ENCODE results near the gene ZNF407. TPM values are rescaled to one million over a fixed set of nuclear protein-coding genes. Genes with fewer than 3 reads are reported as not detected.

Gene ZNF407
- total RNA-seq, 1 donor from 2014 or later: 18.3 TPM

DNA sequence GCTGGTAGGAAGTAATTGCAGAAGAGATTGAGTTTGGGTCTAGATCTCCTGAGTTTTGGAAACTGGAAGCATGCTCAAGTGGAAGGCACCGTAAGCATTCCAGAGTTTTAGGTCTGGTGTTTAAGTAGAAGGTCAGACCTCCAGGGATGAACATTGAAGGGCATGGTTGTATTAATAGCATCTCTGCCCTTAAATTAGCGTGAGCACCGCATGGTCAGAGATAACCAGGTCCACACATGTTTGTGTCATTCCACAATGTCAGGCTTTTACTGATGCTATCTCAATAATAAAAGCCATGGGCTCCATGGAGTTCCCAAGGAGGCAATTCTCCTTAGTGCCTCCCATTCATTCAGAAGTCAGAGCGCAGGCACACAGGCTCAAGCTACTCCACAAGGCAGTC is 28.3 kb upstream of the ZNF407 start:
- H3K27me3 Mint-ChIP-seq (ENCODE audit: low read depth): no peaks in the 10 kb centered on the region
- peaks cover 5% of the 10 kb centered on the region for H3K4me1 Mint-ChIP-seq (ENCODE audit: low read depth)
- intact Hi-C loops (cut with micrococcal nuclease): no loop called here

DNA sequence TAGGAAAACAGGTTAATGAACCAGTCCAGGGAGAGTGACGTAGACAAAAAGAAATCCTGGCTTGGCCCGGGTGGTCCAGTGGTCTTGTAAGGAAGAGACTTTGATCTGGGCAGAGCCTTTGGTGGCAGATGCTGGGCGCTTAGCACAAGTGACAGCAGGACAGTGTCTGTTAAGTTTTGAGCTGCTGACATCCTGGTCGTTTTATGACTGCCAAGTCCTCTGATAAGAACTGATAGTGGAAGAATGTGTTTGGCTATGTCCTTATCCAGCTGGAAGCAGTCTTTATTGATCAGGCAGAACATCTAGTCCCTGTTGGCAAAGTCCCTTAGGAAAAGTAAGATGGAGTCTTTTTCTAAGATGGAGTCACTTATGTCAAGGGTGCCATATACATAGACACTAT is 27.4 kb upstream of the ZNF407 start:
- Mint-ChIP-seq H3K4me3 (ENCODE audit: low read depth) (no peak overlapping the region), H3K27me3 (ENCODE audit: low read depth) (no peaks in the 10 kb centered on the region), H3K9me3 (peaks cover 14% of the 10 kb centered on the region), H3K4me1 (ENCODE audit: low read depth) (peaks cover 7% of the 10 kb centered on the region), H3K27ac (no peak overlapping the region), H3K36me3 (ENCODE audit: low read depth) (no peaks in the 10 kb centered on the region)
- intact Hi-C loops (cut with micrococcal nuclease): no loop called here
- DNase-seq (ENCODE audit: low spot score): no peak

More for the DNA sequence above, 28.3 kb upstream of the ZNF407 start:
- Mint-ChIP-seq H3K4me3 (ENCODE audit: low read depth) (no peak overlapping the region), H3K27ac (no peak overlapping the region), H3K36me3 (ENCODE audit: low read depth) (no peaks in the 10 kb centered on the region), H3K9me3 (peaks cover 14% of the 10 kb centered on the region)
- no peak for DNase-seq (ENCODE audit: low spot score)

DNA sequence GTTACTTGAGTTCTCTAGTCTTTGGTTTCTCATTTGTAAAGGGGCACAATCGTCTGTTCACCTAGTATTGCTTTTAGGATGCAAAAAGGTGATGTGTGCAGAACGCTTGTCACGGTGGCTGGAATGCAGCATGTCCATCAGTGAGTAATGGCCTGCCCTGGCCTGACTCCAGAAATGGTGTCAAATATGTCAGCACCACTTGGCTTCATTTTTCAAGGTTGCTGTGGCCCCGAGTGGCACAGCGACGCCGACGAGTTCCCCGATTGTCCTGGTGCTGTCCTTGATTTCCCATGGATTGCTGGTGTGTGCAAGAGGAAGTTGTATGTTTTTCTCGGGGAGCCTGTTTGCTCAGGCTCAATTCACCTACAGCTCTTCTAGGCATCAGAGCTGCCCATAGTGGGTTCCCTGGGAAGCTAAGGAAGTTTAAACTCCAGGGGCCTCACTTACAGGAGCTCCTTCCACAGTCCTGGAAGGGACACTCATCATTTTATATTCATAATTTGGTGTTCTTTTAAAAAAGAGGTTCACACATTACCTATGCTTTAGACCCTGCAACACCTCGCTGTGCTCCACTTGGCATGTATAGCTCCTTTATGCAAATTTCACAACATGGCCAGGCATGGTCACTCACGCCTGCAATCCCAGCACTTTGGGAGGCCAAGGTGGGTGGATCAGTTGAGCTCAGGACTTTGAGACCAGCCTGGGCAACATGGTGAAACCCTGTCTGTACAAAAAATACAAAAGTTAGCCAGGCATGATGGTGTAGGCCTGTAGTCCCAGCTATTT is 25.6 kb upstream of the ZNF407 start:
- no peak for DNase-seq (ENCODE audit: low spot score)
- no peaks in the 10 kb centered on the region for H3K36me3 Mint-ChIP-seq (ENCODE audit: low read depth)
- H3K4me3 Mint-ChIP-seq (ENCODE audit: low read depth): no peak overlapping the region
- peaks cover 6% of the 10 kb centered on the region for H3K9me3 Mint-ChIP-seq
- no peaks in the 10 kb centered on the region for H3K27me3 Mint-ChIP-seq (ENCODE audit: low read depth)
- intact Hi-C loops (cut with micrococcal nuclease): no loop called here
- H3K4me1 Mint-ChIP-seq (ENCODE audit: low read depth): peaks cover 7% of the 10 kb centered on the region
- H3K27ac Mint-ChIP-seq: no peak overlapping the region

DNA sequence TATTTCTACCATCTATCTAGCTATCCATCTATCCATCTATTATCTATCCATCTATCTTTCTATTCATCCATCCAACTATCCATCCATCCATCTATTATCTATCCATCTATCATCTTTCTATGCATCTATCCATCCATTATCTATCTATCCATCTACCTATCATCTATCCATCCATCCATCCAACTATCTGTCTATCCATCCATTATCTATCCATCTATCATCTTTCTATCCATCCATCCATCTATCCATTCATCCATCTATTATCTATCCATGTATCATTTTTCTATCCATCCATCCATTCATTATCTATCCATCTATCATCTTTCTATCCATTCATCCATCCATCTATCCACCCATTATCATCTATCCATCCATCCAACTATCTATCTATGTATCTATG is 24.6 kb upstream of the ZNF407 start:
- no peak overlapping the region for H3K27ac Mint-ChIP-seq
- H3K4me3 Mint-ChIP-seq (ENCODE audit: low read depth): no peak overlapping the region
- no peaks in the 10 kb centered on the region for H3K36me3 Mint-ChIP-seq (ENCODE audit: low read depth)
- no peaks in the 10 kb centered on the region for H3K9me3 Mint-ChIP-seq
- intact Hi-C loops (cut with micrococcal nuclease): no loop called here
- no peaks in the 10 kb centered on the region for H3K27me3 Mint-ChIP-seq (ENCODE audit: low read depth)
- H3K4me1 Mint-ChIP-seq (ENCODE audit: low read depth): peaks cover 7% of the 10 kb centered on the region
- DNase-seq (ENCODE audit: low spot score): no peak

DNA sequence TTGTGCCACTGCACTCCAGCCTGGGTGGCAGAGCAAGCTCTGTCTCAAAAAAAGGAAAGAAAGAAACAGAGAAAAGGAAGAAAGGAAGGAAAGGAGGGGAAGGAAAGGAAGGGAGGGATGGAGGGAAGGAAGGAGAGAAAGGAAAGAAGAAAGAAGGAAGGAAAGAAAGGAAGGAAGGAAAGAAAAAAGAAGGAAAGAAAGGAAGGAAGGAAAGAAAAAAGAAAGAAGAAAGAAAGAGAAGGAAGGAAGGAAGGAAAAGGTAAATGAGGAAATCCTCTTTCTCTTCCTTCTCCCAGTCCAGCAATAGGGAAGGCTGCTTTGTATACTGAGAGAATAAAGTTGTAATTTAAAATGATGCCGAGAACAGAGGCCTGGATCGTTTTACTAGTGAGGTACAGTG is 22.8 kb upstream of the ZNF407 start:
- H3K27me3 Mint-ChIP-seq (ENCODE audit: low read depth): peaks cover 6% of the 10 kb centered on the region
- H3K4me1 Mint-ChIP-seq (ENCODE audit: low read depth): peaks cover 7% of the 10 kb centered on the region
- no peaks in the 10 kb centered on the region for H3K36me3 Mint-ChIP-seq (ENCODE audit: low read depth)
- H3K4me3 Mint-ChIP-seq (ENCODE audit: low read depth): no peak overlapping the region
- H3K9me3 Mint-ChIP-seq: no peaks in the 10 kb centered on the region
- DNase-seq (ENCODE audit: low spot score): no peak
- no peak overlapping the region for H3K27ac Mint-ChIP-seq
- intact Hi-C loops (cut with micrococcal nuclease): no loop called here

DNA sequence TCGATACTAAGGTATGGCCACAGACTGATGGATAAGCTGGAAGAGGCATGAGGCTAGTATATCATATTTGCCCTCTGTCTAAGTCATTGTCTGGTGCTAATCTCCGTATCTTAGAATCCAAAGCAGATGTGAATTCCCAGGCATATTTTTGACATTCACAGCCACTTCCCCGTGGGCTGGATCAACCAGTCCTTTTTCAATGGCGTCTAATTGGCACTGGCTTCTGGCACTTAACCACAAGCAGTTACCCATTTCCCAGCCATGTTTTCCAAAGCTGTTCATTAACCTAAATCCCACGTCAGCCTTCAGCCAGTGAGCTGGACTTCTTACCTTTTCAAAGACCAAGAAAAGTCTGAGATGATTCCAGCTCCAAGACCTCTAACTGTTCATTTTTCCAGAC is 20.7 kb upstream of the ZNF407 start:
- intact Hi-C loops (cut with micrococcal nuclease): no loop called here
- Mint-ChIP-seq H3K9me3 (no peaks in the 10 kb centered on the region), H3K27ac (no peak overlapping the region), H3K4me3 (ENCODE audit: low read depth) (no peak overlapping the region), H3K36me3 (ENCODE audit: low read depth) (no peaks in the 10 kb centered on the region), H3K4me1 (ENCODE audit: low read depth) (peaks cover 7% of the 10 kb centered on the region), H3K27me3 (ENCODE audit: low read depth) (peaks cover 6% of the 10 kb centered on the region)
- DNase-seq (ENCODE audit: low spot score): no peak

DNA sequence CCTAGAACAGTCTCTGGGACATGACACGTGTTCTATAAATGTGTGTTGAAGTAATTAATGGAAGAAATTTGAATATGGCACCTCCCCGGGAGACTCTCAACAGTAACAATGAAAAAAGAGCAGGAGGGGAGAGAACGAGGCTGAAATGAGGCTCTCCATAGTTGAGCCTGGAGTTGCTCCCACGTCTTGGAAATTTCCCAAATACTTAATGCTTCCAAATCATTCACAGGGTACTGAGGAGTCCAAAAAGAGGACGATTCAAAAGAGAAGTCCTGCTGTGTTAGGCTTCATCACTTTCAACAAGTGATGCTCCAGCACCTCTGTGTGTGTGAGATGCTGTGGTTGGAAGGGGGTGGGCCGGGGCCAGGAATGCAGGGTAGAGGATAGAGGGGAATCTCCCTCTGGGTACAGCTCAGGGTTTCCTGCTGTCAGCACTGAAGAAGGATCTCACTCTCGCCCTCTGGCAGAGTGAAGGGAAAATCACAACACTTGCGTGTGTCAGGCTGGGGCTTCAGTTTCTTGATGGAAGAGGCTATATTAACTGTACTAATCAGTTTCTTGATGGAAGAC is 18.1 kb upstream of the ZNF407 start:
- Mint-ChIP-seq H3K27me3 (ENCODE audit: low read depth) (peaks cover 10% of the 10 kb centered on the region), H3K36me3 (ENCODE audit: low read depth) (no peaks in the 10 kb centered on the region), H3K9me3 (no peaks in the 10 kb centered on the region), H3K27ac (no peak overlapping the region), H3K4me3 (ENCODE audit: low read depth) (no peak overlapping the region), H3K4me1 (ENCODE audit: low read depth) (no peaks in the 10 kb centered on the region)
- no peak for DNase-seq (ENCODE audit: low spot score)
- intact Hi-C loops (cut with micrococcal nuclease): no loop called here

DNA sequence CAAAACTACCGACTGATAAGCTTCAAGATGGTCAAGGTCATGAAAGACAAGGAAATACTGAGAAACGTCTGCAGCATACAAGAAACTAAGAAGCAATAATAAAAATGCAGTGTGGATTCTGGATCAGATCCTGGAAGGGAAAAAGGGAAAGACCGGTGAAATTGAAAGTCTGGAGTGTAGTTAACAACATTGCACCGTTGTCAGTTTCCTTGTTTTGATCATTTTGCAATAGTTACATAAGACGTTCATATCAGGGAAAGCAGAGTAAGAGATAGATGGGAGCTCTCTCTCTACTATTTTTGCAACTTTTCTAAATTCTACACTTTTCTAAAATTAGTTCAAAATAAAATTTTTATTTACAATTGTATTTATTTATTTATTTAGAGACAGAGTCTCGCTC is 15.0 kb upstream of the ZNF407 start:
- intact Hi-C loops (cut with micrococcal nuclease): no loop called here
- Mint-ChIP-seq H3K4me3 (ENCODE audit: low read depth) (no peak overlapping the region), H3K36me3 (ENCODE audit: low read depth) (no peaks in the 10 kb centered on the region), H3K4me1 (ENCODE audit: low read depth) (no peaks in the 10 kb centered on the region), H3K27ac (no peak overlapping the region), H3K27me3 (ENCODE audit: low read depth) (peaks cover 16% of the 10 kb centered on the region), H3K9me3 (no peaks in the 10 kb centered on the region)
- no peak for DNase-seq (ENCODE audit: low spot score)

DNA sequence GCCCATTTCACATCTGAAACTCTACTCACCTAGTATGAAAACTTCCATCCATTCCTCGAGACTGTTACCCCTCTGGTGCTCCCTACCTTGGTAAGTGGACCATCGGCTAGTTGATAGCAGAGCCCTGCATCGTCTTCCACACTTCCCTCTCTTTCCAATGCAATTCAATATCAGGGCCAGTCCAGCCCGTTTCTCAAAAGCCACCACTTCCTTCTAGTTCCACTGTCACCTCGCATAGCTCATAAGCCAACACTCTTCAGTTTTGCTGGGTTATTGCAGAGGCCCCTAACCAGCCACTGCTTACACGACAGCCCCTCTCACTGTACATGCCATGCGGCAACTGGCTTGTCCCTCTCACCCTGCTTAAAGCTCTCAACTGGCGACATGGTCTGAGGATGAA is 10.2 kb upstream of the ZNF407 start:
- no peak for DNase-seq (ENCODE audit: low spot score)
- peaks cover 7% of the 10 kb centered on the region for H3K27me3 Mint-ChIP-seq (ENCODE audit: low read depth)
- no peaks in the 10 kb centered on the region for H3K9me3 Mint-ChIP-seq
- intact Hi-C loops (cut with micrococcal nuclease): no loop called here
- peaks cover 5% of the 10 kb centered on the region for H3K36me3 Mint-ChIP-seq (ENCODE audit: low read depth)
- peaks cover 13% of the 10 kb centered on the region for H3K4me1 Mint-ChIP-seq (ENCODE audit: low read depth)
- no peak overlapping the region for H3K4me3 Mint-ChIP-seq (ENCODE audit: low read depth)
- no peak overlapping the region for H3K27ac Mint-ChIP-seq

DNA sequence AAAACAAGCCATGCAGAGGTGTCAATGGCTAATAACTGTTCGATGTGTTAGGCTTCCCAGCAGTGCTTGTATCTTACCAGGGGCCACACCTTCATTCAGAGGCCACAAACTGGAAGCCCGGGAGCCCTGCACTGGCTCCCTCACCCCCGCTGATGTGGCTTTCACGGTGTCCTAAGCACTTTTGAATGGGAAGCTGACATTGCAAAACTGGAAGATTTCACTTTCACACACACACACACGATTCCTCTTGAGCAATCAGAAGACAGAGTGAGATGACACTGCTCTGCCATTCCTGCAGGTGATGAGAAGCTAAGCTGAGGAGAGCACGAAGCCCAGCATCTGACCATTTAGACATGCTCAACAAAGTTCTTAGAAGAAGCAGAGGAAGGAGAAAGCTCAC is 8.6 kb upstream of the ZNF407 start:
- H3K4me3 Mint-ChIP-seq (ENCODE audit: low read depth): no peak overlapping the region
- no peak for DNase-seq (ENCODE audit: low spot score)
- H3K9me3 Mint-ChIP-seq: no peaks in the 10 kb centered on the region
- H3K36me3 Mint-ChIP-seq (ENCODE audit: low read depth): peaks cover 21% of the 10 kb centered on the region
- H3K27me3 Mint-ChIP-seq (ENCODE audit: low read depth): peaks cover 5% of the 10 kb centered on the region
- no peak overlapping the region for H3K27ac Mint-ChIP-seq
- intact Hi-C loops (cut with micrococcal nuclease): no loop called here
- H3K4me1 Mint-ChIP-seq (ENCODE audit: low read depth): peaks cover 21% of the 10 kb centered on the region

DNA sequence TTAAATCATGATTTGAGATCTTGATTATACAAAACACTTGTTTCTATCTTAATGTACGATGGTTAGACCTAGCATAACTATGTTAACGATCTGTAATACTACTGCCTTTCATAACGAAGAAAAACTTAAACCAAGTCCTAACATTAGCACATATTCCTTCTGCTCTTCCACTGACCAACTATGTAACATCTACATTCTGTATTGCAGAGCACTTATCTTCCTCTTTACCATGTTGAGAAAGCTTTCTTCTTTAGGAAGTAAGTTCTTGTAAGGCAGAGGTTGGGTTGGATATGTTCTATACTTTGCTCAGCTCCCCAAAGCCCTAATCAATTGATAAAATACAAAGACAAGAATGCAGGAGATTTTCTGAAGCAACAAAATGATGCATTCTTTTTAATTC is 7.9 kb upstream of the ZNF407 start:
- Mint-ChIP-seq H3K36me3 (ENCODE audit: low read depth) (peaks cover 26% of the 10 kb centered on the region), H3K27me3 (ENCODE audit: low read depth) (peaks cover 5% of the 10 kb centered on the region), H3K4me3 (ENCODE audit: low read depth) (no peak overlapping the region), H3K4me1 (ENCODE audit: low read depth) (peaks cover 24% of the 10 kb centered on the region), H3K27ac (no peak overlapping the region), H3K9me3 (no peaks in the 10 kb centered on the region)
- intact Hi-C loops (cut with micrococcal nuclease): no loop called here
- DNase-seq (ENCODE audit: low spot score): no peak

DNA sequence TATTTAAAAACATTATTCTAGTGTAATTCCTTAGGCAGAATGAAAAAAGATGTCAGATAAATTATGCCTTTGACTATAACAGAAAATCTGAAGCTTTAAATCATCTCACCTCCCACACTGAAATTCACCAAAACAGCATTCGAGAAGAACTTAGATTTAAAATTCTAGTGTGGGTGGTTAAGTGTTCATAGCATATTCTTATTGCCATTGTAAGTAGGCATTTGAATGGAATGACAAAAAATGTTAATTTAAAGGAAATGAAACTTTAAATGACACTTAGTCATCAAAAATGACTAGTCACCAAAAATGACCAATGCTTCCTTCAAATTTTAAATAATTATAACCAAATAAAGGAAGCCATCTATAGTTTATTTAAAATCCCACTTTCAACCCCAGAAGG is 7.0 kb upstream of the ZNF407 start:
- peaks cover 33% of the 10 kb centered on the region for H3K4me1 Mint-ChIP-seq (ENCODE audit: low read depth)
- H3K9me3 Mint-ChIP-seq: no peaks in the 10 kb centered on the region
- no peak for DNase-seq (ENCODE audit: low spot score)
- no peak overlapping the region for H3K4me3 Mint-ChIP-seq (ENCODE audit: low read depth)
- peaks cover 35% of the 10 kb centered on the region for H3K36me3 Mint-ChIP-seq (ENCODE audit: low read depth)
- intact Hi-C loops (cut with micrococcal nuclease): no loop called here
- peaks cover 5% of the 10 kb centered on the region for H3K27me3 Mint-ChIP-seq (ENCODE audit: low read depth)
- H3K27ac Mint-ChIP-seq: no peak overlapping the region

DNA sequence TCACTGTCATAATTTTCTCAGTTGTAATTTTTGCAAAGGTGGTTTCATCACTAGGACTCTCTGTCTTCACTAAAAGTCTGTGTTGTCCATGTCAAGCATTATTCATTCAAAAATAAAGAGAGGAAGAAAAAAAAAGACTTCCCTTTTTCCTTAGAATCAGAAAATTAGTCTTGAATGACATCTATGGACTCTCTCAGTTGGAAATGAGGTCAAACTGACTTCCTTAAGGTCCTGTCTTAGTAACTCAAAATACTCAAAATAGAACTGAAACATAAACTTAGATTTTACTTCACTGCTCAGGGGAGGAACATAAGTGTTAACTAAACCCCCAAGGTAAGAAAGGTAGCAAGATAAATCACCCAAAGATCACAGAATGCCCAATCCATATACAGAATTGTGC is 2.2 kb upstream of the ZNF407 start:
- DNase-seq (ENCODE audit: low spot score): no peak
- Mint-ChIP-seq H3K4me1 (ENCODE audit: low read depth) (peaks cover 36% of the 10 kb centered on the region), H3K27me3 (ENCODE audit: low read depth) (no peaks in the 10 kb centered on the region), H3K27ac (peak overlapping the region; percentile 98), H3K4me3 (ENCODE audit: low read depth) (peak overlapping the region; percentile 96), H3K36me3 (ENCODE audit: low read depth) (peaks cover 49% of the 10 kb centered on the region), H3K9me3 (no peaks in the 10 kb centered on the region)
- intact Hi-C loops (cut with micrococcal nuclease): loop anchor here (2.0 to 5.0 kb wide), 3 partner anchors 223 to 533 kb away; partner anchors contain the start of gene FBXO15

Measured in activated T-helper 2 cell treated with anti-CD3 and anti-CD28 coated beads, Interferon-gamma antibody, Interleukin-2, Interleukin-4, amounts not matched to agents 10 μg/mL and 5 μg/mL and 100 μg/mL, durations not matched to agents 14 hours and 24 hours and 36 hours (primary cell).